Stimulated activated CD4-positive, alpha-beta T cell treated with anti-CD3 and anti-CD28 coated beads, Interleukin-1b, Interleukin-23, amount 100 ng/mL, for 24 hours (primary cell): ENCODE results near the gene PCSK6.

ENCODE experiments used
- DNase-seq, 4 experiments: peaks; one replicate each; pipeline ENCODE4 v3.0.0-alpha.2; 2020; ENCODE audit warnings: low read depth in 4 of 4, low spot score in 1 of 4

Gene PCSK6

GRCh38 chr15:101314336-101315125 lies 175.0 kb downstream of the PCSK6 start:
- DNase-seq = no peak

GRCh38 chr15:101313041-101313761 lies 176.3 kb downstream of the PCSK6 start:
- no peak for DNase-seq

- no peak for DNase-seq
These were observed 179.0 kb downstream of the PCSK6 start for GRCh38 chr15:101310508-101310907.

GRCh38 chr15:101310161-101310480 lies 179.4 kb downstream of the PCSK6 start:
- no peak for DNase-seq

- DNase-seq = no peak
These were observed 179.9 kb downstream of the PCSK6 start for GRCh38 chr15:101309436-101310160.

- no peak for DNase-seq
These were observed 180.7 kb downstream of the PCSK6 start for GRCh38 chr15:101308604-101309435.

GRCh38 chr15:101307897-101308603 lies 181.5 kb downstream of the PCSK6 start:
- no peak for DNase-seq

GRCh38 chr15:101307048-101307896 lies 182.2 kb downstream of the PCSK6 start:
- no peak for DNase-seq

- DNase-seq = no peak
These were observed 183.0 kb downstream of the PCSK6 start for GRCh38 chr15:101306341-101307047.

- no peak for DNase-seq
These were observed 183.7 kb downstream of the PCSK6 start for GRCh38 chr15:101305820-101306255.

GRCh38 chr15:101303408-101303807 lies 186.1 kb downstream of the PCSK6 start:
- no peak for DNase-seq

GRCh38 chr15:101296418-101297405 lies 192.8 kb downstream of the PCSK6 start:
- no peak for DNase-seq

GRCh38 chr15:101295607-101296161 lies 193.8 kb downstream of the PCSK6 start:
- no peak for DNase-seq

- peak; percentile 96 to 97 (median 96) for DNase-seq
These were observed 194.5 kb downstream of the PCSK6 start, which contains the start of gene SNRPA1 for GRCh38 chr15:101294731-101295606. SNRPA1 (minus strand) TSS chr15:101295248; CDS start chr15:101295178, 70 bp downstream.

GRCh38 chr15:101293122-101293521 lies 196.4 kb downstream of the PCSK6 start:
- DNase-seq = no peak

- no peak for DNase-seq
These were observed 200.5 kb downstream of the PCSK6 start for GRCh38 chr15:101288905-101289513.
